ENCODE results near the gene DUOX2.
"Not testable (repeated sequence)": the region's sequence is repeated elsewhere in the genome, so short reads cannot be mapped to it uniquely, and the experiment has no call there.

DUOX2 gene

DNA sequence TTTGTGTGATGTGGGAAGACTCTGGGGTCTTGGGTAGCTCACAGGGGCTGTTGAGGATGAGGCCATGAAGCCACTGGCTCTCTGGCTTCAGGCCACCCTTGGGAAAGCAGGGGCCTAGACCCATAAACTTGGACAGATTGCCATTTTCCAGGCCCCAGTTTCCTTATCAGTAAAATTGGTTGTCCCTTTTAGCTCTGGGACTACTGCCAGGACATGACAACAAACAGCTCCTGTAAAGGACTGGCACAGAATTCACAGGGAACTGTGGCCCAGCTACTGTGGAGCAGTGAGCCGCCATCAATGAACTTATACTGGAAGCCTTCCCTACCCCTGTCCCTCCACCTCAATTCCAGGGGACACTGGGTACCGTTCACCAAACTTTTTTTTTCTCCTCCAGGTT, 36.6 kb downstream of the DUOX2 start:
- in situ Hi-C loops (cut with MboI; ENCODE audit: low sequenced_read_pairs) = not testable (repeated sequence)

DNA sequence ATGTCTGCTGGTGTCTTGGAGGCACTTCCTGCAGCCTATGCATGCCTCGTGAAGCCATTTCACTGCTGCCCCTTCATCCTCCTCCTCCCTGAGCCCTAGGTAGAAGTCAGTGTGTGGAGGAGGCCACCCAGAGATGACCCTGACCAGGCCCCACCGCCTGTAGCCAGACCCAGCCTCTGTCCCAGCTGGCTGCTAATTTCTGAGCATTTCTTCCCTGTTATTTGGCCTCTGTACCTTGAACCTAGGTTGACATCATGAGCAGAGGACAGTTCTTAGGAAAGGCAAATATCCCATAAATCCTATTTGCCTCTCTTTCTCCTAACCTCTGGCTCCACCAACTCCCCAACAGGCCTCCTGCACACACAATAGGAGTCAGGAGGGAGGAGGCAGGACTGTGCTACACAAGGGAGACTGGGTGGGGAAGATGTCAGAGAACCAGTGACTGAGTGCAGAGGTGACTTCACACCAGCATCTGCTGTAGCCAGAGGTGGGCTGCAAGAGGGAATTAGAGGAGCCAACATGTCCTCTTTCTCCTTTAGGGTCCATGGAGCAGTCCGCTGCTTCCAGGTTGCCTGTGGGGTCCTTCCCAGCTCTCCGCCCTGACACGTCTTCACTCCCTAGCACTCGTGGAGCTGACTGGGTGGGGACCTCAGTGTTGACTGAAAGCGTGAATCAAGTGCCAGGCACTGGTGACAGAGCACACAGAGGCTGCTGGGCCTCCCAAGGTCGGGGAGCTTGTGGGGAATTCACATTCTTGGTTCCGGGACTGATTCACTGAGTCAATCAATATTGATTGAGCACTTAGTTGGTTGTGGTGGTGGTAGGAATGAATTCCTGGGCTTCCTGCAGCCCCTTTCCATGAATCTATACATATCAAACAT, 38.3 kb downstream of the DUOX2 start:
- in situ Hi-C loops (cut with MboI; ENCODE audit: low sequenced_read_pairs) = not testable (repeated sequence)

DNA sequence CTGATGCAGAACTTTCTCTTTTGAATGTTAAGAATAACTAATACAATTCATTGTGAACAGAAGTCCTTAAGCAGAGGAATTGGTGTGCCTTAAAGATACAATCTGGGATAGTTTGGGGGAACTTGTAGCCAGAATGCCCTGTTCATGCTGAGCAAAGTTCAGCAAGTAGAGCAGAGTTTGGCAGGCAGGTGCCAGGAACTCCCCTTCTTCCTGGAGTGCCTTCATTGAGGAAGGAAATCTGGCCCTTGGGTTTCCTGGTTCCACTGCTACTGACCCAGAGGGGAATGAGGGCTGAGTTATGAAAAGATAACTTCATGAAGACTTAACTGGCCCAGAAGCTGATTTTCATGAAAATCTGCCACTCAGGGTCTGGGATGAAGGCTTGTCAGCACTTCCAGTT, 40.4 kb downstream of the DUOX2 start:
- in situ Hi-C loops (cut with MboI; ENCODE audit: low sequenced_read_pairs) = not testable (repeated sequence)

DNA sequence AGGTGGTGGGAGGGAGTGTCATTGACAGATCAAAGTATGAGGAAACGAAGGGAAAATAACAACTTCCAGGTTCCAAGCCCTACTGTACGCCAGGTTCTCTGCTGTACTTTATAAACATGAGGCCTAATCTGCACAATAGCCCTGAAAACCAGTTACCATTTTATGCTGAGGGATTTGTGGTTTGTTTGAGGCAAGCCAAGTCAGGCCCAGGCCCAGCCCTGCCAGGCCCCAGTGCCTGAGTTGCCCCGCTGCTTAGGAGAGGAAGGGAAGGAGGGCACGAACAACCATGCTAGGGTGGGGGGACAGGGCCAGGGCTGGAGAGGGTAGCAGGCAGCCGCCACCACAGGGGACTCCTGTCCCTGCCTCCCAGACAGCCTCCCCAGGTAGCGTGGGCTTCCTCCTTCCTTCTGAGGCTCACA, 44.0 kb downstream of the DUOX2 start:
- in situ Hi-C loops (cut with MboI; ENCODE audit: low sequenced_read_pairs) = not testable (repeated sequence)

DNA sequence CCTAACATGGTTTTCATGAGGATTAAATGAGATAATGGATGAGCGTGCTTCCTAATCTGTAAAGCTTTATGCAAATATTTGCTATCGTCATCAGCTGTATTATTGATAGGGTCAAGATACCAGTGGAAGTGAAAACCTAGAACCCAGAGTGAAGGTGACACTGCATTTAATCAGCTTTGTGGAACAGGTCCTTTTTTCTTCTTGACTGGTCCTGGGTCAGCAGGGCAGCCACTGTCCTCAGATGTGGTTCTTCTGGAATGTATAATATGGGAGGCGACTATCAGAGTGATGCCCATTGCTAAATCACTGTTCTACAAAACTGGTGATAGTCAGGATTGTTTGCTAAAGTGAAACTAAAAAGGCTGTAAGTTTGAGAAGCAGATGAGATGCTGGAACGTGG, 49.6 kb downstream of the DUOX2 start:
- in situ Hi-C loops (cut with MboI; ENCODE audit: low sequenced_read_pairs) = no loop called here

DNA sequence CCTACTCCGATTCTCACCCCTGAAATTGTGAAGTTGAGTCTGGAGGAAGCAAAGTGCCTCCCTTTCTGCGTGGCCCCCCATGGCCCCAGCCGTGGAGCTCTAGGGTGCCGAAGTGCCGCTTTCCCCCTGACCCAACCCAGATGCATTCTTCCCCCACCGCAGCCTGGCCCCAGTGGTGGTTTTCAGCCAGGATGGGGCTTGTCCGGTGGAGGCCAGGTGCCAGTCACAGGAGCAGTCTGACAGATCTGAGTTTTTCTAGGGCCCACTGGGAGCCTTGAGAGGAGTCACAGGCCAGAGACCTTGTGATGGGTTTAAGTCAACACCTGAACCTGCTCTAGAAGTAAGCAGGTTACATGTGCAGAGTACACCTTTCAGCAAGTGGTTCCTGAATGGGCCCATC, 51.7 kb downstream of the DUOX2 start:
- in situ Hi-C loops (cut with MboI; ENCODE audit: low sequenced_read_pairs) = not testable (repeated sequence)

DNA sequence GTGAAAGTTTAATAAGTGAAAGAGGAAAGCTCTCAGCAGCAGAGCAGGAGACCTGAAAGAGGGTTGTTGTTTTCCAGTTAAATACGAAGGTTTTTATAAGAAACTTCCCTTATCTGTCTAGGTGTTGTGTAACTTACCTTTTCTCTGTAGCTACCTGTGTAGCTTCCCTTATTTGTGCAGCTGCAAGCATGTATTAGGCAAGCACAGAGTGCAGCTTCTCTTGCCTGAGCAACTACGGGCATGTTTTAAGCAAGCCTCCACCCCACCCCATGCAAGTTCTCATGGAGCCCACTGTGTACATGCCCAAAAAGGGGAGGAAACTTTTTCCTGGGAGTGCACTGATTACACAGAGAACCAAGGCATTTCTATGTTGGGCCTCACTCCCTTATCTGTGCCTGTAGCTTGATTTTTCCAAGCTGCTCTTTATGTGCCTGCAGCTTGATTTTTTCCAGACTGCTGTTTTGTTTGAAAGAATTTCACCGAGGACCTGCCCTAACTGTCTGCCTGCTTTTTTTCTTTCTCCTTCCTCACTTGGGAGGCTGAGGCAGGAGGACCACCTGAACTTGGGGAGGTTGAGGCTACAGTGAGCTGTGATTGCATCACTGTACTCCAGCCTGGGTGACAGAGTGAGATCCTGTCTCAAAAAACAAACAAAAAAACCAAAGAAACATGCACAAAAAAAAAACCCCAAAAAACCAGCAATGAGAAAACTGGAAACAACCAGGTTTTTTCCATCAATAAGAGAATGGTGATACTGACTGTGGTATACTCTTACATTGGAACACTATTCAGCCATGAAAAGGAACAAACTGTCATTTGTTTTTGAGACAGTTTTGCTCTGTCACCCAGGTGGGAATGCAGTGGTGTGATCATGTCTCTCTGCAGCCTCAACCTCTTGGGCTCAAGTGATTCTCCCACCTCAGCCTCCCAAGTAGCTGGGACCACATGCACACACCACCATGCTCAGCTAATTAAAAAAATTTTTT, 55.0 kb downstream of the DUOX2 start:
- in situ Hi-C loops (cut with MboI; ENCODE audit: low sequenced_read_pairs) = not testable (repeated sequence)

DNA sequence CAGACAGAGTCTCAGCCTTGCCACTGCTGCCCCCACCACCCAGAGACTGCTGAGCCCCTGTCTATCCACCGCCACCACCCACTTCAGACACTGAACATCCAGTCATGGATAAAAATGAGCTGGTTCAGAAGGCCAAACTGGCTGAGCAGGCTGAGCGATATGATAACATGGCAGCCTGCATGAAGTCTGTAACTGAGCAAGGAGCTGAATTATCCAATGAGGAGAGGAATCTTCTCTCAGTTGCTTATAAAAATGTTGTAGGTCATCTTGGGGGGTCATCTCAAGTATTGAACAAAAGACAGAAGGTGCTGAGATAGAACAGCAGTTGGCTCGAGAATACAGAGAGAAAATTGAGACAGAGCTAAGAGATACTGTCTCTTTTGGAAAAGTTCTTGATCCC, 61.3 kb downstream of the DUOX2 start:
- in situ Hi-C loops (cut with MboI; ENCODE audit: low sequenced_read_pairs) = not testable (repeated sequence)

DNA sequence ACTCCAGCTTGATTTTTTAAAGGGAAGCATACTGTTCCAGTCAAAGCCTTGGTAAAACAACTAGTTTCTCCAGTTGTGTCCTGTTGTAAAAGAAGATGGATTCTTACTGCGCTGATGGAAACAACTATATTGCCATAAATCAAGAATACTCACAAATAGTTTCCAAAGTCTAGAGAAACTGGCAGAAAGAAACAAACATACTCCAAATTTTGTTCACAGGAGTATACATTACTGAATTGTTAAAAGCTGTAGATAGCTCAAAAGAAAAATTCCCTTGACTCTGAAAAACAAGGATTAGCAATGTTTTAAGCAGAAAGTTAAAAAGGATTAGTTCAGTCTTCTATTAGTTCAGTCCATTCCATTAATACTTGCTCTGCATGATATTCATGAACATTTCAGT, 63.4 kb downstream of the DUOX2 start:
- in situ Hi-C loops (cut with MboI; ENCODE audit: low sequenced_read_pairs) = no loop called here

DNA sequence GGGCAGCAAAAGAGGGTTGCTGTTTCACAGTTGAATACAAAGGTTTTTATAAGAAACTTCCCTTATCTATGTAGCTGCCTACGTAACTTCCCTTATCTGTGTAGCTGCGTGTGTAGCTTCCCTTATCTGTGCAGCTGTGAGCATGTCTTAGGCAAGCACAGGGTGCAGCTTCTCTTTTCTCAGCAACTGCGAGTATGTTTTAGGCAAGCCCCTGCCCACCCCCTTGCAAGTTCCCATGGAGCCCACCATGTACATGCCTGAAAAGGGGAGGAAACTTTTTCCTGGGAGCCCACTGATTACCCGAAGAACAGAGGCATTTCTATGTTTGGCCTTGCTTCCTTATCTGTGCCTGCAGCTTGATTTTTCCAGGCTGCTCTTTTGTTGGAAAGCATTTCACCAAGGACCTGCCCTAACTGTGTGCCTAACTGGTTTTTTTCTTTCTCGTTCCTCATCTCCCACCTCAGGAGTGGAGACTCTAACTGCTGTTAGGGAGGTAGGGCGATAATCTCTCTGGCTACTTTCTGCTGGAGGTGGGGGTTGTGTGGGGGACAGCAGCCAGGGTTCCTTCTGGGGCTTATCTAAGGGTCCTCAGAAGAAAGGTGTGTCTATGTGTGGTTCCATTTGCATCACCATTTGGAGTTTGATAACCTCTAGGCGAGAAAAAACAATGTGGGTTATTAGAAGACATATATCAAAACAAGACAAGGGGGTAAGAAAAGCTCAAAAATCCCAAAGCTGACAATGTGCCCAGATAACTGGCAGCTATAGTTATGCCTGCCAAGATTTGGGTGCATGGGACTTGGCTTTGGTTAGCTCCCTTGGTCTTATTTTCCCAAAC, 65.0 kb downstream of the DUOX2 start:
- in situ Hi-C loops (cut with MboI; ENCODE audit: low sequenced_read_pairs) = no loop called here

DNA sequence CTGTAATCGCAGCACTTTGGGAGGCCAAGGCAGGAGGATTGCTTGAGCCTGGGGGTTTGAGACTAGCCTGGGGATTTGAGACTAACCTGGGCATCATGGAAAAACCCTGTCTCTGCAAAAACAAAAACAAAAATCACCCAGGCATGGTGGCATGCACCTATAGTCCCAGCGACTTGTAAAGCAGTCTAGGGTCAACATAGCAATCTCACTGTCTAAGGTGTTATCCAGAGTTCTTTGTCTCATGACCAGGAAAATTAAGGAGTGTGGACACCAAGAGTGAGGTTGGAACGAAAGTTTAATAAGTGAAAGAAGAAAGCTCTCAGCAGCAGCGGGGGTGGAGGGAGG, 65.6 kb downstream of the DUOX2 start:
- in situ Hi-C loops (cut with MboI; ENCODE audit: low sequenced_read_pairs) = not testable (repeated sequence)

DNA sequence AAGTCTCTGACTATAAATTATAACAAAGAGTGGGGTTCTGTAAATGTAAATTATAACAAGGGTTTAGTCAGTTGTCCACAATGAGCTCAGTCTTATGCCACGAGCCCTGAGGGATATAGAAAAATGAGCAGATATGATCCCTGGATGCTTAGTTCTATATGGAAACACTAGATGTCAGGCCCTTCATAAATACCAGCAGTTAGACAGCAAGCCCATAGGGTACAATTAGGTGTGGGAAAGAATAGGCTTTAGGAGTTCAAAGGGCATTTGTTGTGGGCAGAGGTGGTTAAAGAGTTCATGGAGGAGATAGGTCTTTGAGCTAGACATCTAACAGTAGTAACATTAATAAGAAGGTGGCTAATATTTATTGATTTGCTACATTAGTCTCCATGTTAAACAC, 69.7 kb downstream of the DUOX2 start:
- in situ Hi-C loops (cut with MboI; ENCODE audit: low sequenced_read_pairs) = not testable (repeated sequence)

DNA sequence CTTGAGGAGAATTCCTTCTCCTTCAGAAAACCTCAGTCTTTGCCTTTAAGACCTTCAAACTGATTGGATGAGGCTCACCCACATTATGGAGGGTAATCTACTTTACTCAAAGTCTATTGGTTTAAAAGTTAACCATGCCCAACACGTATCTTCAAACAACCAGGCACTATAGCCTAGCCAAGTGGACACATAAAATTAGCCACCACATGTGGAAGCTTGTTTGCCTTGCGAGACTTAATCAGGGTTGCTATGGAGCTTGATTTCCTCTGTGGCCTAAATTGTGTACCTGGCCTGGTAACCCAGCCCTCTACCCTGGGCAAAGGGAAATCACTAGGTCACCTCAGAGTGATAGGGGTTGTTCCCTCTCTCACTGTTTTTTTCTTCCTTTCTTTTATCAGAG, 71.1 kb downstream of the DUOX2 start:
- in situ Hi-C loops (cut with MboI; ENCODE audit: low sequenced_read_pairs) = not testable (repeated sequence)
